Testis (tissue), 2 donors: Measurements from ENCODE around the gene MCM3AP.

Experiments used
- POLR2A ChIP-seq: fragments of 450-650 bp; IDR thresholded peaks from one replicate; pipeline ENCODE4 v1.6.1; 2017; ENCODE audit warnings: antibody characterized with exemption, mild to moderate bottlenecking, moderate library complexity
- TF ChIP-seq, protein P1 (sequence below), 3 experiments: fragments of 450-650 bp in 2 of 3; fragments of 200-600 bp in 1 of 3; sonication (generic) in 1 of 3; IDR thresholded peaks; one replicate each; pipeline ENCODE4 v1.5.1; 2016 to 2019; ENCODE audit warnings: antibody characterized with exemption in 3 of 3, mild to moderate bottlenecking in 2 of 3, moderate library complexity in 1 of 3

DNA sequence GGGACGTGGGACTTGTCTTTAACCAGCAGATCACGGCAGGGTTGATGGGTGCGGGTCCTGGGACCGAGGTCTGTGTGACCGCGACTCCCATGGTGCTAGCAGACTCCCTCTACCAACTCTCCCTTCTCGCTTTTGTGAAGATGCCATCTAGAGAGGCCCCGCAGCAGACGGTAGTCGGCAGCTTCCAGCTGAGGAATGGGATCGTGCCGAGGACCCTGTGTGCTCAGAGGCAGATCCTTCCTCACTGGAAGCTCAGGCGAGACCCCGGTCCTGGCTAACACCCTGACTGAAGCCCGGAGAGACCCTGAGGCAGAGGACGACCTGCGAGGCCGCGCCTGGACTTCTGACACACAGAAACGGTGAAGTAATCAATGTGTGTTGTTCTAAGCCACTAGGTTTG lies 88.7 kb downstream of the MCM3AP start:
- TF ChIP-seq, protein P1, sequence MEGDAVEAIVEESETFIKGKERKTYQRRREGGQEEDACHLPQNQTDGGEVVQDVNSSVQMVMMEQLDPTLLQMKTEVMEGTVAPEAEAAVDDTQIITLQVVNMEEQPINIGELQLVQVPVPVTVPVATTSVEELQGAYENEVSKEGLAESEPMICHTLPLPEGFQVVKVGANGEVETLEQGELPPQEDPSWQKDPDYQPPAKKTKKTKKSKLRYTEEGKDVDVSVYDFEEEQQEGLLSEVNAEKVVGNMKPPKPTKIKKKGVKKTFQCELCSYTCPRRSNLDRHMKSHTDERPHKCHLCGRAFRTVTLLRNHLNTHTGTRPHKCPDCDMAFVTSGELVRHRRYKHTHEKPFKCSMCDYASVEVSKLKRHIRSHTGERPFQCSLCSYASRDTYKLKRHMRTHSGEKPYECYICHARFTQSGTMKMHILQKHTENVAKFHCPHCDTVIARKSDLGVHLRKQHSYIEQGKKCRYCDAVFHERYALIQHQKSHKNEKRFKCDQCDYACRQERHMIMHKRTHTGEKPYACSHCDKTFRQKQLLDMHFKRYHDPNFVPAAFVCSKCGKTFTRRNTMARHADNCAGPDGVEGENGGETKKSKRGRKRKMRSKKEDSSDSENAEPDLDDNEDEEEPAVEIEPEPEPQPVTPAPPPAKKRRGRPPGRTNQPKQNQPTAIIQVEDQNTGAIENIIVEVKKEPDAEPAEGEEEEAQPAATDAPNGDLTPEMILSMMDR (IDR thresholded peaks at IDR 0.05): no peak
- no peak for TF ChIP-seq POLR2A
